HG02938 (cell line): ENCODE results near the gene IMMP1L.

Source experiments
- ATAC-seq: cut with Tn5 transposase; IDR thresholded peaks from one replicate; pipeline ENCODE4 v1.9.1; 2021; ENCODE audit warnings: mild to moderate bottlenecking, moderate library complexity; ENCODE audit not compliant: unreplicated experiment

IMMP1L gene

DNA sequence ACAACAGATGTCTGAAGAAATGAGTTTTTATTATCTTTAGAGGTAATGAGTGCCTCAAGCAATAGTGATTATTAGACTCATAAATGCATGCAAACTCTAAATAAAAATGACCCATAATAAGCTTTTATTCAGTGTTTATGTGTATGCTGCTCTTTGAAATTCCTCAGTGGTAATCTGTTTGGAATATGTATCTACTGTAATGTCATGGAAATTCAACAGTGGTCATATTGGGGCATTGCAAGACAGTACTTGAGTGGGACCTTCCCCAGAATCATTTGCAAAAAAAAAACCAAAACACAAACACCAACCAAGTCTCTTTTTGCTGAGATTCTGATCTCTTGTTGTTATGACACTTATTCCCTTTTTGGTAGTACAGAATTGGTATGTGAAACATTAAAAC is 104.8 kb downstream of the IMMP1L start:
- no peak for ATAC-seq

DNA sequence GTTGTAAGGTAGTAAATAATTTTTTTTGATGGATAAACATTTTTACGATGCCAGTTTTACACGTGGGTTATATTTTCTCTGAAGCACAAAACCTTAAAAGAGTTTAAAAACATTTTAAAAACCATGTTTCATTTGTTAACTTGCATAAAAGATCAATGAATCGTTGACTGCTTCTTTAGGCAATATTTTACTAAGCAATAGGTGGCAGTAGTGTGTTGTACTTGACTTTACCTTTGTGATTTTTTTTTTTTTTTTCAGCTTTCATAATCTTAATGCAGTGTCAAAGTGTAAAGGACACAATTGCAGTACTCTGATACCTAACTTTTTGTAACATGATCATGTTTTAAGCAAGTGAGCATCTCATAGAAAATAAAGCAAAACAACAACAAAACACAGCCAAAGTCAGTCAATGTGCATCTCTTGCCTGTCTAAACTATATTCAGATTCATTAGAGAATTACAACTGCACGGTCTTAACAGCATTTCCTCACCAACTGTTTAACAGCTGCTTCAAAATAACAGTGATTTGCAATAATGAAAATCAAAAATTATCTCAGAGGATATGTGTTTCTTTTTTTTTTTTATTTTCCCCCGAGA is 112.1 kb downstream of the IMMP1L start:
- no peak for ATAC-seq

DNA sequence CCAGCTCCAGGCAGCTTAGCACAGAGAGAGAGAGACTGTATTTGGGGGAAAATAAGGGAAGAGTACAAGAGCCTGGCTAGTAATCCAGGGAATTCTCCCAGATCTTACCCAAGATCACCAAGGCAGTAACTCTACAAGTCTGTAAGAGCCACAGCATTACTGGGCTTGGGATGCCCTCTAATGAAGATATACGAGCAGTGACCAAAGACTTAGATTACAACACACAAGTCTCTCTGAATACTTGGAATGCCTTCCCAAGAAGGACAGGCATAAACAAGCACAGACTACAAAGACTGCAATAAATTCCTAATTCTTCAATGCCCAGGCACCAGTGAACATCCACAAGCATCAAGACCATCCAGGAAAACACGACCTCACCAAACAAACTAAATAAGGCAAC is 122.0 kb downstream of the IMMP1L start:
- ATAC-seq, result no peak

DNA sequence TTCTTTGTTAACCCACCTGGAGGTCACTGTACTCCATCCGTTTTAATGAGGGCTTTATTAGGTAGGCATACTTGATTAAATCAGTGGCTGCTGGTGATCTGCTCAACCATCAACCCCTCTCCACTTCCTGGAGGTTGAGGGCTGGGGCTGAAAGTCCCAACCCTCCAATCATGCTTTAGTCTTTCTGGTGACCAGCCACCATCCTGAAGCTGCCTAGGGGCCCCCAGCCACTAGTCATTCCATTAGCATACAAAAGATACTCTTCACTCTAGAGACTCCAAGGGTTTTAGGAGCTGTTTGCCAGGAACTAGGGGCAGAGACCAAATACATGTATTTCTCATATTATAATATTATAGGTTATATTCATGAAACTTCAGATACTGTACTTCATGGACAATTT is 126.3 kb downstream of the IMMP1L start:
- no peak for ATAC-seq
